Fibroblast of peridontal ligament (primary cell): Measurements from ENCODE around the gene NAALADL2.
"Not testable (repeated sequence)": the region's sequence is repeated elsewhere in the genome, so short reads cannot be mapped to it uniquely, and the experiment has no call there.

Experiments used
- DNase-seq: peaks from one replicate; pipeline ENCODE4 v3.0.0-alpha.2; 2010; ENCODE audit errors: extremely low read depth

The NAALADL2 gene

GRCh38 chr3:175070946-175071345 lies 211.8 kb downstream of the NAALADL2 start:
- DNase-seq: no peak

GRCh38 chr3:175073219-175073905 lies 214.2 kb downstream of the NAALADL2 start:
- DNase-seq: peak; percentile 27

GRCh38 chr3:175075269-175075668 lies 216.1 kb downstream of the NAALADL2 start:
- DNase-seq: peak; percentile 51

GRCh38 chr3:175077216-175077615 lies 218.1 kb downstream of the NAALADL2 start:
- no peak for DNase-seq

- DNase-seq: no peak
Measured at GRCh38 chr3:175082631-175083030, 223.5 kb downstream of the NAALADL2 start.

GRCh38 chr3:175087128-175087527 lies 228.0 kb downstream of the NAALADL2 start:
- DNase-seq: not testable (repeated sequence)

- DNase-seq: no peak
Measured at GRCh38 chr3:175088766-175089380, 229.7 kb downstream of the NAALADL2 start.

GRCh38 chr3:175091426-175092114 lies 232.4 kb downstream of the NAALADL2 start:
- no peak for DNase-seq

GRCh38 chr3:175093748-175094147 lies 234.6 kb downstream of the NAALADL2 start:
- no peak for DNase-seq

- no peak for DNase-seq
Measured at GRCh38 chr3:175094344-175094743, 235.2 kb downstream of the NAALADL2 start.

GRCh38 chr3:175098644-175099043 lies 239.5 kb downstream of the NAALADL2 start:
- DNase-seq: no peak

- no peak for DNase-seq
Measured at GRCh38 chr3:175102161-175102560, 243.0 kb downstream of the NAALADL2 start.

- DNase-seq: no peak
Measured at GRCh38 chr3:175103298-175103697, 244.2 kb downstream of the NAALADL2 start.

GRCh38 chr3:175105066-175105465 lies 245.9 kb downstream of the NAALADL2 start:
- DNase-seq: peak; percentile 48

- peak; percentile 44 for DNase-seq
Measured at GRCh38 chr3:175107231-175107630, 248.1 kb downstream of the NAALADL2 start.

GRCh38 chr3:175107995-175108394 lies 248.9 kb downstream of the NAALADL2 start:
- DNase-seq: no peak

GRCh38 chr3:175108613-175109151 lies 249.5 kb downstream of the NAALADL2 start:
- no peak for DNase-seq

GRCh38 chr3:175111036-175111435 lies 251.9 kb downstream of the NAALADL2 start:
- DNase-seq: peak; percentile 61

GRCh38 chr3:175118382-175118941 lies 259.3 kb downstream of the NAALADL2 start:
- no peak for DNase-seq

- DNase-seq: no peak
Measured at GRCh38 chr3:175121225-175121624, 262.1 kb downstream of the NAALADL2 start.

- DNase-seq: no peak
Measured at GRCh38 chr3:175127075-175127662, 268.0 kb downstream of the NAALADL2 start.

GRCh38 chr3:175129126-175129525 lies 270.0 kb downstream of the NAALADL2 start:
- DNase-seq: no peak
